CD4-positive, alpha-beta T cell treated with Interleukin-4 for 1 hour (primary cell): Measurements from ENCODE around the gene ATP8A1.

Experiments
- DNase-seq, 2 donors: peaks; one replicate each; pipeline ENCODE4 v3.0.0-alpha.2; 2020 to 2022

ATP8A1 gene

DNA sequence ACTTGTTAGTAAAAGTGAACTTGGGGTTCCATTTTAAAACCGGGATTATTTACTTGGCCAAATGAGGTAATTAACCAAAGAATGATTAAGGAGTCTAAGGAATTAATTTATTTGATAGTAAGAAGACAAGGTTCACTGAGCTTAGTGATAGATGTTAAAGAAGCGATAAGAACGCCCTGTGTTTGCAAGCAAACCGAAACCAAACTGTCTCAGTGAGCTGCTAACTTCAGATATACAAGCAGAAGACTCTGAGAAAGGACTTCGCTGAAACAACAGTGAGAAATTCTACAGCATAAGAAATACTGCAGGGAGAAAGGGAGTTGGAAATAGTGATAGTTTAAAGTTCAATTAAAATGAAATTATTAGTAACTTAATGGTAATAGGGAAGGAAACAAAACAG, 297.2 kb downstream of the ATP8A1 start:
- no peak for DNase-seq
